Keratinocyte (primary cell): ENCODE measurements around the gene CHP1.

Experiments
- CTCF ChIP-seq, 3 experiments: IDR thresholded peaks in 1 of 3; conservative IDR thresholded peaks in 1 of 3; optimal IDR thresholded peaks in 1 of 3; 2 replicates in 2 of 3; 3 replicates in 1 of 3; pipeline versions ENCODE3 to v1.5.1; 2011; ENCODE audit warnings: low read length in 3 of 3, mild to moderate bottlenecking in 3 of 3, moderate library complexity in 2 of 3, control low read depth in 1 of 3, inconsistent platforms in 1 of 3; ENCODE audit not compliant: insufficient read depth in 2 of 3; ENCODE audit errors: extremely low read depth in 1 of 3
- EZH2 ChIP-seq: IDR thresholded peaks from one replicate; pipeline ENCODE4 v1.6.1; 2012; ENCODE audit warnings: inconsistent platforms, mild to moderate bottlenecking, low read length, moderate library complexity

- no peak for TF ChIP-seq CTCF (optimal IDR thresholded peaks at IDR 0.05 in 1 of 3, IDR thresholded peaks at IDR 0.05 in 1 of 3, conservative IDR thresholded peaks at IDR 0.05 in 1 of 3; ENCODE audit: extremely low read depth in 1 of 3, insufficient read depth in 2 of 3, low read length in 3 of 3)
- TF ChIP-seq EZH2, result no peak
Measured at GRCh38 chr15:41331281-41331680, 100.2 kb downstream of the CHP1 start.
